IPS DF 6.9 (cell line): ENCODE measurements around the gene SSBP3.
A peak's percentile ranks its signal among the peaks of the same experiment; 100 is the strongest.

ENCODE experiments used
- DNase-seq: peaks from one replicate; pipeline ENCODE4 v3.0.0-alpha.2; 2013; ENCODE audit warnings: low read depth, low spot score
- H3K27ac ChIP-seq: one replicate; pipeline ENCODE4 v1.5.1; 2013; ENCODE audit warnings: low read length, control low read depth
- H3K27me3 ChIP-seq: 2 replicates; pipeline ENCODE4 v1.6.1; 2013; ENCODE audit warnings: mild to moderate bottlenecking, low read length; ENCODE audit not compliant: control insufficient read depth, insufficient read depth
- H3K36me3 ChIP-seq: 2 replicates; pipeline ENCODE4 v1.6.1; 2013; ENCODE audit warnings: low read length; ENCODE audit not compliant: control insufficient read depth, insufficient read depth
- H3K4me1 ChIP-seq: 2 replicates; pipeline ENCODE4 v1.6.1; 2013; ENCODE audit warnings: low read length; ENCODE audit not compliant: control insufficient read depth, insufficient read depth
- H3K4me3 ChIP-seq: 2 replicates; pipeline ENCODE4 v1.5.1; 2013; ENCODE audit warnings: mild to moderate bottlenecking, low read length
- H3K9me3 ChIP-seq: 2 replicates; pipeline ENCODE4 v1.6.1; 2013; ENCODE audit warnings: low read length, inconsistent platforms; ENCODE audit not compliant: control insufficient read depth, insufficient read depth
- WGBS: extraction: QIAGEN DNeasy Blood & Tissue Kit; methylation state at CpG from one replicate; pipeline ENCODE4 v1.1.7; 2013; ENCODE audit warnings: mixed read lengths, missing lambda C conversion rate; ENCODE audit not compliant: insufficient read length, insufficient coverage; 5-methylcytosine and 5-hydroxymethylcytosine counted together

Gene SSBP3

DNA sequence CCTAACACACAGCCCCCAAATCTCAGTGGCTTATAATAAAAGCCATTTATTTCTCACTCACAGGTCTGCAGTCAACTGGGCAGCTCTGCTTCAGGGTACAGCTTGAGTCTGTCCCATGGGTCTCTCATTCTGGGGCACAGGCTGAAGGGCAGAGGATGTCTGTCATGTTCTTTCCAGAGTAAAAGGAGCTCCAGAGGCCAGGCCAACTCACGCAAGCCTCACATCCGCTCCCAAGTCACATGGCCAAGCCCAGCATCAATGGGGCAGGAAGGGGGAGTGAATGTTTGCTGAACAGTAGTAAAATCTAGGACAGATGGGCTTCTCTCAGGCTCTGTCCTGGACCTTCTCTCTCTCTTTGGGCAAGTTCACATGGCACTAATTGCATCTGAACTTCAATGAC, 7.1 kb upstream of the SSBP3 start:
- Histone ChIP-seq H3K27me3 (no peaks in the 10 kb centered on the region; the same call in 1 of the 2 replicates), H3K4me1 (peaks cover 4% of the 10 kb centered on the region), H3K4me3 (no peak overlapping the region), H3K36me3 (no peaks in the 10 kb centered on the region), H3K27ac (no peak overlapping the region), H3K9me3 (no peaks in the 10 kb centered on the region)
- DNase-seq: no peak
- no CpG with 5 or more reads among the region's 2 CpGs for WGBS

DNA sequence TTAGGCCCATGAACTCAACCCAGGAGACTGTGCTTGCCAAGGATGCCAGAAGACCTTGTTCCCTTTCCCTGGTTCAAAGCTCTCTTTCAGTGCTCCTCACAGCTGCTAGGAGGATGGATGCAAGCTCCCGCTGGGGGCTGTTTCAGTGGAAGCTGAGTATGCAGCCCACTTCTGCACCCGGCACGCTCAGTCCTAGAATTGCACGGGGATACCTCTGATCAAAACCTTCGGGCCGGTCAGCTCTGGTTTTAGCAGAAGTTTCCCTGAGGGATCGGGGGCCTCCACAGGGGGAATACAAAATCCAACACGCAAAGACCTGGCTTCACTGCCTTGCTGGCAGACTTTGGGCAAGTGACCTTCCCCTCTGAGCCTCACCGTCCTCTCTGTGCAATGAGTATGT, 4.2 kb upstream of the SSBP3 start:
- no peak for DNase-seq
- Histone ChIP-seq H3K9me3 (no peaks in the 10 kb centered on the region), H3K36me3 (no peaks in the 10 kb centered on the region), H3K4me3 (no peak overlapping the region), H3K27me3 (no peaks in the 10 kb centered on the region; the same call in 1 of the 2 replicates), H3K27ac (no peak overlapping the region), H3K4me1 (peaks cover 4% of the 10 kb centered on the region)
- WGBS: no CpG with 5 or more reads among the region's 9 CpGs

DNA sequence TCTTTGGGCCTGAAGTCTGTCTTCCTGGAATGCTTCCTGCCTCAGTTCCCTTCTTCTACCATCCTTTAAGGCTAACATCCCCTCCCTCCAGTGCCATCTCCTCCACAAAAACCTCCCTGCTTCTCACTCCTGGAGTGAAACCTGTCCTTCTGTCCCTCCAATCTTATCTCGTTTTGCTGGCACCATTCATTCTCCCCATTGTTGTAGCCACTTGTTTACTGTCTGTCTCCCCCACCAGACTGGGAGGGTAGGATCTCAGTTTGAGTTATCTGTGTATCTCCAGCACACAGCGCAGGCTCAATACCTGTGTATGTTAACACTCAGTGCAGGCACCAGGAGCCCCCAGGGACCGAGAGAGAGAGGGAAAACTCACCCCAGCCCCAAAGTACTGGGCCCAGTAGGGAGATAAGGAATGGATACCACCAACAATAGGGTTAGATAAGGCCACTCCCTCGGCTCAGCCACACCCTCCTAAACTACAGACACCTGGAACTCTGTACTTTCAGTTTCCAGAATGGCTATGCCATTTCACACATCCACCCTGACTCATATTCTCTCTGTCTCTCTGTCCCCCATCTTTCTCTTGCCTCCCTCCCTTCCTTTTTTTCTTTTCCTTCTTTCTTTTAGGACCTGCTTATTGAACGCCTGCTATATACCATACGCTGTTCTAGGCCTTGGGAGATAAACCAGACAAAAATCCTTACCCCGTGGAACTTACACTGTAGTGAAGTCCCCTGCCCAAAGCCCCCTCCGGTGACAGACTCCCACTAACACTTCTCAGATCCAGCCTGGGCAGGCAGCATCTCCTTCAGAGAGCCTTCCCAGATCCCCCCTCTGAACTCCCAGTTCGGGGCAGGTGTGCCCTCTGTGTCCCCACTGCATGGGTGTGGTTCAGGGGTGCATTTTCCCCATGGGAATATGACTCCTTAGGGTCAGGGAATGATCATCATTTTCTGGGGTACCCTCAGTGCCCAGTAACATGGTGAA, 3.3 kb upstream of the SSBP3 start:
- WGBS: no CpG with 5 or more reads among the region's 9 CpGs

DNA sequence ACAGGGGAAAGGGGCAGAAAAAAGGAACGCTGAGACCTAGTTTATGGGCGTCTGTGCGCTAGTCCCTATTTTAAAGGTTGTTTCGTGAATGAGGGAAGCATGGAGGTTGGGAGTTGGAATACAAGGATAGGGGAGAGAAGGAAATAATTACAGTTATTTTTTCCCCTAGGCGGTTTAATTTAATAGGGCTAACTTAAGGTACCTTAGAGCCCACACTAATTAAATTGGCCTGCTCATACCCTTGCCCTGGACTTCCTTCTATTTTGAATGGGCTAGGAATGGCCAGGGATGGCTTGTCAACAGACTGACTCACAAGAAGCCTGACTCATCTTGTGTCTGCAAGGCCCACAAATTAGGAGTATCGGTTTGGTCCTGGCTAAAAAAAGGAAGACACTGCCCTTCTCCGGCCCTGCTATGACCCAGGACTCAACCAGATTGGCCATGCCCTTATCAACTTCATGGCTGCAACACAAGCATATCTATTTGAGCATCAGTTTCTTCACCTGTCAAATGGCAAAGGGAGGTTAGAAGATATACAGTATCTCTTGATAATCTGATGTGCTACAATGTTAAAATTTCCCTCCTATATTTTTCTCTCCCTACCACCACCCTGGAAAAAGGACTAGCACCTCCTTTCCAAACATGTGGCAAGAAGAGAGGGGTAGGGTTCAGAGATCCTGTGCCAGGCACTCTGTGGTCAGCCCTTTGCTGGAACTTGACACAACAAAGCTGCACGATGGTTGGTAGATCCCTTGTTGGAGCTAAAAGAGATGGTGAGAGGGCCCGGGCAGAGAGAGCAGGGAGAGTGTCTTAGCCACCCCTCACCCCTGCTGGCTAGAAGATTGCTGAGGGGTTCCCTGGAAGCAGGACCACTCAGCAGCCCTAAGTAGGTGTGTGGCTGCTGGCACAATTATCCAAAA, 2.2 kb upstream of the SSBP3 start:
- WGBS: no CpG with 5 or more reads among the region's 9 CpGs
- Histone ChIP-seq H3K27me3 (no peaks in the 10 kb centered on the region), H3K27ac (no peak overlapping the region), H3K4me1 (peaks cover 11% of the 10 kb centered on the region), H3K4me3 (no peak overlapping the region), H3K9me3 (no peaks in the 10 kb centered on the region), H3K36me3 (no peaks in the 10 kb centered on the region)
- DNase-seq: no peak

More for the DNA sequence above, 3.3 kb upstream of the SSBP3 start:
- H3K36me3 ChIP-seq: no peaks in the 10 kb centered on the region
- H3K27ac ChIP-seq: no peak overlapping the region
- no peaks in the 10 kb centered on the region; the same call in 1 of the 2 replicates for H3K27me3 ChIP-seq
- no peak for DNase-seq
- H3K4me1 ChIP-seq: peaks cover 4% of the 10 kb centered on the region
- no peak overlapping the region for H3K4me3 ChIP-seq
- H3K9me3 ChIP-seq: no peaks in the 10 kb centered on the region

DNA sequence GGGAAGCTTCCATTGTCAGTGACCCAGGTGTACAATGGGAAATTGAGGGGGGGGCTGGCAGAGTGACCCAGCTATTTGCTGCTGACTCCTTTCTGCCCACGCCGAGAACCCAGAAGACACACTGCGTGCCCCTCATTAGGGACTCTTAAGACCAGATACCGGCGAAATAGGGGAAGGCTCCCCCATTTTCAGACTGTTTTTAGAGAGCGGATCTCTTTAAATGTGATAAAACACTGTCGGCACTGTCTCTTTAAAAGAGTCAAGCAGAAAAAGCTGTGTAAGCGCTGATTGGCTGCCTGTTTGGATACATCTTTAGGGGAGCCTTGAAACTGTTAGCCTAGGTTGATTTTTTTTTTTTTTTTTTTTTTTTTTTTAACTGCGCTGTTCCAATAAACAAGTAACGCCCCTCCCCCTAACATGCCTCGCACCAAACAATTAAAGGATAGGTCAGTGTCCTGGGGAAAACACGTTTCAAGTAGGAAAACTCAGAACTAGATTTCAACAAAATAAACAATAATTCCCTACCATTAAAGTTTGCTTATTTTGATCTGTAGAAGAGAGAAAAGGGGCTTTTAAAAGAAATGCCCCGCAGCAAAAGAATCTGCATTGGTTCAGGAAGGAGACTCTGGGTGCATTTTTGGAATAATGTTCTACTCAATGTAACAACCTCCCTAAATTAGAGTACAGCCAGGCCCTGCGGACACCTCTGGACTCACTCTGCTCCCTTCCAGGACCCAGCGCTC, 1.4 kb upstream of the SSBP3 start:
- Histone ChIP-seq H3K36me3 (0 out of 2 replicates have a peak, but pooled peaks cover 3% of the 10 kb centered on the region), H3K4me3 (peak overlapping the region; percentile 66; the same call in 1 of the 2 replicates), H3K27ac (peak overlapping the region; percentile 78), H3K4me1 (peaks cover 14% of the 10 kb centered on the region), H3K27me3 (no peaks in the 10 kb centered on the region), H3K9me3 (no peaks in the 10 kb centered on the region)
- WGBS: no CpG with 5 or more reads among the region's 15 CpGs
- DNase-seq: peak; percentile 76

DNA sequence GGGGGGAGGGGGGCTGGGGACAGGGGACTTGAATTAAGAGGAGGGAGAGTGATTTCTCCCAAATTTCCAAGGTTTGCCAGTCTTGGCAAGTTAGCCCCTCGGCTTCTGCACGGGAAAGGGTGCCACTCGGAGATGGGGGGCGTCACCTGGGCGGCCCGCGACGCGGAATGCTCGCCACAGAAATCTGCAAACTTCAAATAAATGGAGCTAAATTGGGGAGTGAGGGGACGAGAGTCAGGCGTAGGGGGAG, 885 bp upstream of the SSBP3 start:
- H3K4me1 ChIP-seq: peaks cover 14% of the 10 kb centered on the region
- peak overlapping the region; percentile 78 for H3K27ac ChIP-seq
- no peak for DNase-seq
- H3K4me3 ChIP-seq: peak overlapping the region; percentile 66; the same call in 1 of the 2 replicates
- peaks cover 3% of the 10 kb centered on the region; the same call in 1 of the 2 replicates for H3K36me3 ChIP-seq
- no CpG with 5 or more reads among the region's 12 CpGs for WGBS
- no peaks in the 10 kb centered on the region for H3K27me3 ChIP-seq
- H3K9me3 ChIP-seq: no peaks in the 10 kb centered on the region

DNA sequence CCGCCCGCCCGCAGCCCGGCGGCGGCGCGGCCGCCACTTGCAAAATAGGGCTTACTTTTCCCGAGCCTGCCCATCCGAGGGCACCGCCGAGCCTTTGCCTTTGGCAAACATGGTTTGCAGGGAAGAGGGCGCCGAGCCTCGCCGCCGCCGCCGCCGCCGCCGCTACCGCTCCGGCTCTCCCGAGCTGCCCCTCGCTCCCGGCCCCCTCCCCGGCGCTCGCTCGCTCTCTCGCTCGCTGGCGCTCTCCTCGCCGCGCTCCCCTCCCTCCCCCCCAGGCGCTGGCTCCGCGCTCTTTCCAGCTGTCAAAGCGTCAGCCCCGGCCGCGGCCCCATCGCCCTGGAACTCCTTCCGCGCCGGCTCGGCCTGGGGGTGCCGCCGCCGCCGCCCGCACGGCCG, 298 bp downstream of the SSBP3 start:
- WGBS: no CpG with 5 or more reads among the region's 57 CpGs
- H3K27ac ChIP-seq: no peak overlapping the region

DNA sequence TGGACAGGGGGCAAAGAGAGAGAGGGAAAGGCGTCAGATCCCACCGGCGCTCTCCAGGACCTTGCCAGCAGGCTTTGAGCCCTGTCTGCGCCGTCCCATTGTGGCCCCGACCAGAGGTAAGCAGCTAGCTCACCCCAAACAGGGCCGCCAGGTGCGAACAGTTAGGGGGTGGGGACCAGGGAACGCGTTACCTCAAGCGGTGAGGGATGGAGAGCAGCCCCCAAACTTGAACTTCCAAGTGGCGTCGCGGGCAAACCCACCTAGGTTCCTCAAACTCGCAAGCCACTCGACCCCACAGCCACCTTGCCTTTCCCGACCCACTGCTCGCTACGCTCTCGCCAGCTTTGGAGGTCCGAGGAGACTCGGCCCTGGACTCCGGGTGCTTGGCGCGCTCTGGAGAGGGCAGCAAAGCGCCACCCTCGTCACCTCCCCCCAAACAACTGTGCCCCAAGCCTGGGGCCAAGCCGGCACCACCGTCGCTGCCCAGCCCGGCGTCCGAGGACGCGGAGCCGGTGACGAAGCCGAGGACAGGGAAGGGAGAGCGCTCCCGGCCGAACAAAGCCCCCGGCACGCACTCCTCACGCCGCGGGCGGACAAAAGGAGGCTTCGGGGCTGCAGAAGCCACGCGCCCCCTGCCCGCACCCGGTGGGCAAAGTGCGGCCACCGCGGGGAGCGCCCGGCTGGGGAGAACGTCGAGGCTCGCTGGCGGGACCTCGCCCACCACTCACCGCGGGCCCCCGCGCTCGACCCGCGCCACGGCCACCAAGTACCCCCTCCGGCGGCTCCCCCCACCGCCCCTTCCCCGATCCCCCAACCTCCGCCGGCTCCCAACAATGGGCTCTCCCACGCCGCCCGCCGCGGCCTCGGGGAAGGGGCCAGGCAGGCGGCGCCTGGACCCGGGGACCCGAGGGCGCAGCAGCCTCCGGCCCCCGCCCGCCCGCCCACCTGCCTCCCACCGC, 976 bp downstream of the SSBP3 start:
- Histone ChIP-seq H3K4me1 (peaks cover 14% of the 10 kb centered on the region), H3K36me3 (peaks cover 12% of the 10 kb centered on the region; the same call in 1 of the 2 replicates), H3K9me3 (no peaks in the 10 kb centered on the region), H3K27ac (no peak overlapping the region), H3K27me3 (no peaks in the 10 kb centered on the region), H3K4me3 (peak overlapping the region; percentile 66; the same call in 1 of the 2 replicates)
- no peak for DNase-seq
- WGBS: no CpG with 5 or more reads among the region's 92 CpGs

More for the DNA sequence above, 298 bp downstream of the SSBP3 start:
- DNase-seq: no peak
- peaks cover 7% of the 10 kb centered on the region; the same call in 1 of the 2 replicates for H3K36me3 ChIP-seq
- no peaks in the 10 kb centered on the region for H3K27me3 ChIP-seq
- peaks cover 14% of the 10 kb centered on the region for H3K4me1 ChIP-seq
- no peaks in the 10 kb centered on the region for H3K9me3 ChIP-seq
- peak overlapping the region; percentile 66; the same call in 1 of the 2 replicates for H3K4me3 ChIP-seq

DNA sequence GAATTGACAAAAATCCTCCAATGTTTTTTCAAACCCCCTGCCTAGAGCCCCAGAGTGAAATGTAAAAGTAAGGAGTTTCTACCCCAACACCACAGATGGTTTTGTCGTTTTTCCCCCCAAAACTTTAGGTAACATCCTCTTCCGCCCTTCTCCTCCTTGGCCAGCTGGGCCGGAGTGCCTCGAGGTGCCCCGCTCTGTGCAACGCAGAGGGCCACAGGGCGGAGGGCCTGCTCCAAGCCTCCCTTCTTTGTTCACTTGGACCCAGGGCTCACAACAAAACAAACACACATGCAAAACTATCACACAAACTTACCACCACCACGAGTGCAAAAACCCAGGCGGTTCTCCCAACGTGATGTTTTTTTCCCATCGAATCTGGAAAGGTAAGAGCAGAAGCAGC, 1.9 kb downstream of the SSBP3 start:
- Histone ChIP-seq H3K27ac (no peak overlapping the region), H3K9me3 (no peaks in the 10 kb centered on the region), H3K4me1 (peaks cover 14% of the 10 kb centered on the region), H3K4me3 (no peak overlapping the region), H3K27me3 (no peaks in the 10 kb centered on the region), H3K36me3 (peaks cover 18% of the 10 kb centered on the region; the same call in 1 of the 2 replicates)
- WGBS: no CpG with 5 or more reads among the region's 11 CpGs
- DNase-seq: no peak
